GM19467 (cell line): ENCODE measurements around the gene RERE.

Experiments used
- ATAC-seq: cut with Tn5 transposase; IDR thresholded peaks from one replicate; pipeline ENCODE4 v1.9.1; 2021; ENCODE audit warnings: mild to moderate bottlenecking, moderate library complexity; ENCODE audit not compliant: unreplicated experiment

RERE gene

DNA sequence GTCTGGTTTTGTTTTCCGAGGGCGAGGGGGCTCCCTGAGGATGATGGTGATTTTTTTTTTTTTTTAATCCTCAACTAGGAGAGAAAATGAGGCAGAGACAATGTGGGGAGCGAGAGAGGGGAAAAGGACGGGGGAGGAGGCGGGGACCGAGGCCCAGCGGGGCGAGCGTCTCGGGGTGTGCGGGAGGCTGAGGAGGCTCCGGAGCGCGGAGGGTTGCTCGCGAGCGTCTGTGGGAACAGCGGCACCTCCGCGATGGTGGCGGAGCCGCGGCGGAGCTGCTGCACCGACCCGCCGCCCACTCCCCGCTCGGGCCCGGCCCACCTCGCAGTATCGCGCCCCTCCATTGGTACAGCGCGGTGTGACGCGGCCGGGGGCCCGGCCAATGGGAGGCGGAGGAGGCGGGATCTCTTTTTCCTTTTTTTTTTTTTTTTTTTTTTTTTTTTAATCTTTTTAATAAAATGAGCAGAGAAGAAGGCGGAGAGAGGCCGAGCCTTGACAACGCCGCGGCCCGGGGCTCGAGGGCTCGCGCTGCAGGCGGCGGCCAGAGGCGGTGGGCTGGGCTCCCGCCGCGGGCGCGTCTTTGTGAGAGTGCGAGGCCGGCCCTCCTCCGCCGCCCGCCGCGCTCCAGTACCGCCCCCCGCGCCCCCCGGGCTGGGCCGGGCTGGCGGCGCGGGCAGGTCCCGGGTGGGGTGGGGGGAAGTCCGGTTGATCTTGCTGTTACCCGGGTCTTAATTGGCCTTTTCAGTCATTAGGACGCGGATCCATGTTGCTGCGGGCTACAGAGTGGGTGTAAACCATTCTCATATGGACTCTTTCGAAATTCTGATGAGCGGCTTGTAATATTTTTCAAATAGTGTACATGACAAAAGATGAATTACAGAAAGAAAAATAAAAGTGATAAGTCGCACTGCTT, at the start of gene RERE:
RERE (minus strand) TSS at position 229 of the 913 bp plus-strand sequence.
- peak; percentile 94 for ATAC-seq

DNA sequence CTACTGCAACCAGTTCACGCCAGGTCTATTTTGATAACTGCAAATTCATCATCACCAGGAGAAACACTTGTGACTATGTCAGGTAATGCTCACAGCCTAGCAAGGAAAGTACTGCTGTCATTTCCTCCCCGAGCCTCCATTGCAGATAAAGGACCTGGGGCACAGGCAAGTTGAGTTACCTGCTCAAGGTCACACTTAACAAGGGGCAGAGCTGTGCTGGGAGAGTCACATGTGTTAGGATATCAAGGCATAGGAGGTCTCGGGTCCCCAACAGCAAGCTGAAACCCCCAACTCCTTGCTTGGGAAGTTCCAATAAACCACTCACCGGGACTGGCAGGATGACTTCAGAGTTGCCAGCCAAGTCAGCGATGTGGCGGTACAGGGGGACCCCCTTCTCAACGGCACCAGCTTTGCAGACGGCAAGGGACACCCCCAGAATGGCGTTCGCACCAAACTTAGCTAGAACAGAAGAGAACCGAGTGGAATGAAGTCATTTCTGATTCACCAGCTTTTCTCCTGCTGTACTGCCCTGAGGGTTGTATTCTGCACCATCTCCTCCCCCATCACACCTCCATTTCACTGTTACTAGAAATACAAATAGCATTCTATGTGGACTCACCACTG, 49.5 kb upstream of the RERE start:
- no peak for ATAC-seq

DNA sequence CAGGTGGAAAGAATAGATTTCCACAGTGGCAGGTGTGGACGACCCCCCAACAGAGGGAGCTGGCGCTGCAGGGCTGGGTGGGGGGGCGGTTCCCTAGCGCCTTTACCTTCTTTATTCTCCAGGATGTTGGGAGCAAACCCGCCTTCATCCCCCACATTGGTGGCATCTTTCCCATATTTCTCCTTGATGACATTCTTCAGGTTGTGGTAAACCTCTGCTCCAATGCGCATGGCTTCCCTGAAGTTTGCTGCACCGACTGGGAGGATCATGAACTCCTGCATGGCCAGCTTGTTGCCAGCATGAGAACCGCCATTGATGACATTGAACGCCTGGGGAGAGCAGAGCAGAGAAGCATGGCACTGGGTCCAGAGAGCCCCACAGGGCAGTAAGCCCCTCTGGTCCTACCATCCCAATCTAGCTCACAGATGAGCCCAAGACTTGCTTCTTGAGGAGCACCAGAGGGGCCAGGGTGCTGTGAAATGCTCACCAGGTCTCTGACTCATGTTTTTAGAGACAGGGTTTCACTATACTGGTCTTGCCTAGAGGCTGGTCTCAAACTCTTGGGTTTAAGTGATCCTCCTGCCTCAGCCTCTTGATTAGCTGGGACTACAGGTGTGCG, 48.8 kb upstream of the RERE start:
- ATAC-seq, result no peak

DNA sequence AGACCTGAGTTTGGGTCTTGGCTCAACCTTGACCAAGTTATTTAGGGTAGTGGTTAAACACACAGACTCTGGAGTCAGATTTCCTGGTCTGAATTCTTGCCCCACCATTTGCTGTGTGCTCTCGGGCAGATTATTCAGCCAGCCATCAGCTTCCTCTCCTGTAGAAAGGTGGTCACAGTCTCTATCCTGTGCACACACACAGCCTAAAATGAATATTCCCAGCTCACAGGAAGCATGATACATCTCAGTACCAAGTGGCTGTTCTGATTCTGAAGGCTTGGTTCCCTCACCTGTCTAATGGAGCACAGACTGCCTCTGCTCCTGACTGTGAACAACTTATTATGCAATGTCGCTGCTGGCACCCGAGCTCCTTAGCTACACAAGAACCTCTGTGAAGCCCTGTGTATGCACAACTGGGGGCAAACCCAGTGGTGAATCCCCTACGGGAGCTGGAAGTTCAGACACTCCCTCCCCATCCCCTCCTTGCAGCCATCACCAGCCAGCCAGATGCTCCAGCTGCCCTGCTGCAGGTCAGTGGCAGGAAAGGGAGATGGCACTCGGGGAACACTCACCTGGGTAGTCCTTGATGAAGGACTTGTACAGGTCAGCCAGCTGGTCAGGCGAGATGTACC, 47.4 kb upstream of the RERE start:
- no peak for ATAC-seq

DNA sequence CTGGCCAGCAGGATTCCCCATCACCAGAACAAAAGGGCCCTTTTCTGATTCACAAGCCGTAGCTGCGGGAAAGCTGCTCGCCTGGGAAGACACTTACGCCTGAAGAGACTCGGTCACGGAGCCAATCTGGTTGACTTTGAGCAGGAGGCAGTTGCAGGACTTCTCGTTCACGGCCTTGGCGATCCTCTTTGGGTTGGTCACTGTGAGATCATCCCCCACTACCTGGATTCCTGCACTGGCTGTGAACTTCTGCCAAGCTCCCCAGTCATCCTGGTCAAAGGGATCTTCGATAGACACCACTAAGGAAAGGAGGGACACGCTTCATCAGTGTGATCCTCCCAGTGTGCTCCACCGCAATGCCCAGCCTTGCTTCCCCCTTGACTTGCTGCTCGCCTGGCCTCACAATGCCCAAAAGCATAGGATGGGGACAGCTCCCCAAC, 46.4 kb upstream of the RERE start:
- no peak for ATAC-seq

DNA sequence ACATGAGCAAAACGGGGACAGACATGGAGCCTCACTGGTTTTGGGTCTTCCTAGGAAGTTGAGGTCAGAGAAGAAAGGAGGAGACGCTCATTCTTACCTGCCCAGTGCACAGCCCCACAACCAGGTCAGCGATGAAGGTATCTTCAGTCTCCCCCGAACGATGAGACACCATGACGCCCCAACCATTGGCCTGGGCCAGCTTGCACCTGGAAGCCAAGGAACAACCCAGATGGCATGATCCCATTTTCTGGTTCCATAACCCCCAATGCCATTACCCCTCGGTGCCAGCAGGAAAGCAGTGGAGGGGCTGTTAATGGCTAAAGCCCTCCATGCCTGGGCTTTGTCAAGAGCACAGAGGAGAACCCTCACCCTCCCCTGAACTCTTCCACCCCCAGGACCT, 45.7 kb upstream of the RERE start:
- ATAC-seq, result no peak

DNA sequence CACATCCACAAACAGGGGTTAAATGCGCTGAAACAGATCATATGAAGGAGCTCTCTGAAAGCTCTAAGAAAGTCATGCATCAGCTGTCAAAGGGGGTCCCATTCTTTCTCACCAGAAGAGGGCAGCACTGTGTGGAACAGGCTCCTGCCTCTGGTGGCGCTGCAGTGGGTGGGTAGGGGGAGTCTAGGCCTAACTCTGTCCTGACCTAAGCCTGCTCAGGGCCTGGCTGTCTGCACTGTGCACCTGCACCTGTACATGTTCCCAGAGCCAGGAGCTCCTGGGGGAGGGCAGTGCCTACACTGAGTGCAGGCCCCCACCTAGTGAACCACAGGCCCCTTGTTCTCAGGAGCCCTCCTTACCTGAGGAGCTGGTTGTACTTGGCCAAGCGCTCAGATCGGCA, 45.1 kb upstream of the RERE start:
- ATAC-seq, result no peak

DNA sequence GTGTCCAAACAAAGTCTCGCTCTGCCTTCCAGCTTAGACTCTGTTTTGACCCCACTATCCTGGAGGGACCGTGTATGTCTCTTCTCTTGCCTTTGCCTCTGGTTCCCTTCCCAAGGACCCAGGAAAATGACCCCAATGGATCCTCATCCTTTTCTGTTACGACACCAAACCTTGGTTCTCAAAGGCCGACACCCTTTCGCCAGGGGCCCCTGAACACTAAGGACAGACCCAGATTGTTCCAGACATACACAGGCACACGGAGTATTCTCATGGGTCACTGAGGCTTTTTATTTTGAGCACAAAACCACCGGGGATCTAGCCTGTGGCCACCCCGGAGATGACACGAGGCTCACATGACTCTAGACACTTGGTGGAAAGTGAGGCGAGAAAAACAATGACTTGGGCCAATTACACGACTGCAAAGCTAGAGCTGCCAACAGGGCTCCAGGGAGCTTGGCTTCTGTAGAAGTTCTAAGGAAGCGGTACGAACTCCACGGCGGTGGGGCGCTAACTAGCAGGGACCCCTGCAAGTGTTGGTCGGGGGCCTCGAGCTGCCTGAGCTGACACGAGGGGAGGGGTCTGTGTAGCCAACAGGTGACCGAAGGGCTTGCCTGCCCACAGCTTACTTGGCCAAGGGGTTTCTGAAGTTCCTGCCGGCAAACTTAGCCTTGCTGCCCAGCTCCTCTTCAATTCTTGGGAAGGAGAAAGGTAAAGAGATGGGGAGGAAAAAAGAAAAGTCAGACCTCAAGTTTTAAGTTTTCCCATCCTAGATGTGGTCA, 43.5 kb upstream of the RERE start:
- ATAC-seq, result no peak

DNA sequence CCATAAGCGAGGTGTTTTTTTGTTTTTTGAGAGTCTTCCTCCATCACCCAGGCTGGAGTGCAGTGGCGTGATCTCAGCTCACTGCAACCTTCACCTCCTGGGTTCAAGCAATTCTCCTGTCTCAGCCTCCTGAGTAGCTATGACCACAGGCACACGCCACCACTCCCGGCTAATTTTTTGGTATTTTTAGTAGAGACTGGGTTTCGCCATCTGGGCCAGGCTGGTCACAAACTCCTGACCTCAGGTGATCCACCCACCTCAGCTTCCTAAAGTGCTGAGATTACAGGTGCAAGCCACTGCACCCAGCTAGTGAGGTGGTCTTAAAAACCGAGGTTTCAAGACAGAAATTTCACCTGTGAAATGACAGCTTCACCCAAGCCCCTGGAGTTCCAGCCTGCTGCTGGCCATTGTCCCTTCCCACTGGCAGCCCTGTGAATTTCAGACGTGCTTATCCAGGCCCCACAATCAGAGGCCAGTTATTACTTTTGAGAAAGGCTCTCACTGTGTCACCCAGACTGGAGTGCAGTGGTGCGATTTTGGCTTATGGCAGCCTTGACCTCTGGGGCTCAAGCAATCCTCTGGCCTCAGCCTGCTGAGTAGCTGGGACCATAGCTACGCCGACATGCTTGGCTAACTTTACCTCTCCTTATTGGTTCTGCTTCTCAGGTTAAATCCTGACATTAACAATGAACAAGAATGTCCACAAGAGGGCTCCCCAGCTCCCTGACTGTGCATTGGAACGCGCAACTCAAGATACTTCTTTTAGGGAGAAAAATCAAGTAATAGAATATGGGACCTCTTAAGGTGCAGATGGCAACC, 41.7 kb upstream of the RERE start:
- ATAC-seq, result no peak

DNA sequence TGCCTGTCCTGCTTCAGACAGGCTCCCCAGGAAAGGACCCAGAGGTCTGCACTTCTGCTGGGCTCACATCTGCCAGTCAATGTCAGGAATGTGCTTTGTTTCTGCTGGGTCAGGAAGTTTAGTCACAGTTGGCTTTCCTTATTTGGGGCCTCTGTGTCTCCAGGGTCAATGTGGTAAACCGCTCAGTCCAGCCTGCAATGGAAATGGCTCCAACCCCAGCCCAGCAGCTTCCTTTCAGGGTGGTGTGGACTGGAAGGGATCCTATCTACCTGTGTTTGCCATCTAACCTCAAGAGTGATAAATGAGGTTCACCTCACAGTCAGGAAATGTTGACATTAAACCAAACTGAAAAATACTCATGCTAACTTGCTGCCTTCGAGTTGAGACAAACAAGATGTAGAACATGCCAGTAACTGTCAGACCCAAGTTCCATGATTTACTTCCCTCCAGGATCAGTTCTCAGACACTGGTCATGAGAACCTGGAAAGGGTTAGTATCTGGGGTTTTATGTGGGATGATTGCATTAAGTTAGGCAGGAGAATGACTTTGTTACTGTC, 40.8 kb upstream of the RERE start:
- no peak for ATAC-seq

DNA sequence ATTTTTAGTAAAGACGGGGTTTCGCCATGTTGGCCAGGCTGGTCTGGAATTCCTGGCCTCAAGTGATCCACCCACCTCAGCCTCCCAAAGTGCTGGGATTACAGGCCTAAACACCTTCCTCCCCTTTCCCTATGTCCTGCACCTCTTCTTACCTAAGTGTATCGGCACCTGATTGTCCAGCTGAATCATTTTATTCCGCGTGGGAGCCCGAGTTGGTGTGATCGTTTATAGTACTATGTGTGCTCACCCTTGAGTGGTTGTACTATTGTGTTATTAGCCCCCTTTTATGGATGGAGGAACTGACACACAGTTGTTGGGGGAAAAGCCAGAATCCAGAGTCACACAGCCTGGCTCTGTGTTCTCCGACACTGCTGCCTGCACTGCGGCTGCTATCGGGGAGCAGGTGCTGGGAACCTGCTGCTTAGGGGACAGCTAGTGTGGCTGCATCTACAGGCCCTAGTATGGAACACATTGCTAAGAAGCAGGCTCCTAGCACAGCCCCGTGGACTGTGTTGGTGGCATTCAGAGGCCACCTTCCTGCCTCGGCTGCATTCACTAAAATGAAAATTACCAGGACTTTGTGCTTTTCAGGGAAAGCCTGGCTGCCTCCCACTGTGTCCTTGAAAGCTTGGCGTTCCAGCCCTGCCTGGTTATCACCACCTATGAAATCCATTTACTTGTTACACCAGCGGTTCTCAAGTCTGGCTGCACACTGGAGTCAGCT, 39.4 kb upstream of the RERE start:
- ATAC-seq, result no peak

DNA sequence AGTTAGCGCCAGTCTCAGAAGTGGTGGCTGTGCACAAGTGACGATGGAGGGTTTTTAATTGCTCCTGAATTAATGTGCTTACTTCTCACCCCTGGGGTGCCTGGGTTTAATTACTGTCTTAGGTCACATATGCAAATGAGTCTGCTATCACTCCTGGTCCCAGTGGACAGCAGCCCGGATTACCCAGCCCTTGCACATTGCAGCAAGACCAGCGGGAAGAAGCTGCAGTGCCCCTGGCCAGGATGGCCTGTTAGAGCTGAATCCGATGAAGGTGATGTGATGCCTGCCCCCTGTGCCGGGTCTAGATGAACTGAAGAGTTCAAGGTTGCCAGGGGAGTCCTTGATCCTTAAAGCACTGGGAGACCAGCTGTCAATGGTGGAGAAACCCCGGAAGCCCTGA, 36.8 kb upstream of the RERE start:
- ATAC-seq, result no peak

DNA sequence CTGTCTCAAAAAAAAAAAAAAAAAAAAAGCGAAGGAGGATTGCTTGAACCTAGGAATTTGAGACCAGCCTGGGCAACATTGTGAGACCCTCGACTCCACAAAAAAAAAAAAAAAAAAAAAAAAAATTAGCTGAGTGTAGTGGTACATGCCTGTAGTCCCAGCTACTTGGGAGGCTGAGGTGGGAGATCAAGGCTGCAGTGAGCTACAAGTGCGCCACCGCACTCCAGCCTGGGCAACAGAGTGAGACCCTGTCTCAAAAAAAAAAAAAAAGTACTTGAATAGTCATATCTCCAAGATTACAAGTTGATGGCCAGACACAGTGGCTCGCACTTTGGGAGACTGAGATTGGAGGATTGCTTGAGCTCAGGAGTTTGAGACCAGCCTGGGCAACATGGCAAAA, 33.6 kb upstream of the RERE start:
- no peak for ATAC-seq

DNA sequence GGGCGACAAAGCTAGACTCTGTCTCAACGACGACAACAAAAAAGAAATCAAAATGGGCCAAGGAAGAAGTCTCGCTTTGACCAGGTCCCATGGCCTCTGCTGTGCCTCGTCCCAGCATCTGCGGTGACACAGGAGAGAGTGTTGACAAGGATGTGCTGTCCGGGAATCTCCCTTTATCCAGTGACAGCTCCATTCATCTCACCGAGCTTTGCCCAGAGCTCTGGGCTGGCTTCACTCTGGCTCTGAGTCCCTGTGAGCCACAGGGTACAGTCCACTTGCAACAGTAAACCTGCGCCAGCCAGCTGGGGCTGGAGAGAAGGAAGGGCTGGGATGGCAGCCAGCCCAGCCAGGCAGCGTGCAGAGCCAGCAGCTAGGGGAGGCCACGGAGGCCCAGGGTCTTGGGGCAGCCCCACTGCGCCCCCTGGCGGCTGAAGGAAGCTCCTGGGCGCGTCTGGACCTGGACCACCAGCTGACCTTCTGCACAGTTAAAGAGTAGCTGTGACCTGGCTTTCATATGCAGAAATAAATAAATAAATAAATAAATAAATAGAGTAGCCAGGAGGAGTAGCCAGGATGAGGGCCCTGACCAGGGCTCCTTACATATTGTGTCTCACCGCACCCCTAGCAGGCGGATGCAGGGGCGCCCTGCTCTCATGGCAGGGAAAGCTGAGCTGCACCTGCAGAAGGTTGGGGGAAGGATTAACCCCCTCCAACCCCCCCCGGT, 31.4 kb upstream of the RERE start:
- no peak for ATAC-seq

DNA sequence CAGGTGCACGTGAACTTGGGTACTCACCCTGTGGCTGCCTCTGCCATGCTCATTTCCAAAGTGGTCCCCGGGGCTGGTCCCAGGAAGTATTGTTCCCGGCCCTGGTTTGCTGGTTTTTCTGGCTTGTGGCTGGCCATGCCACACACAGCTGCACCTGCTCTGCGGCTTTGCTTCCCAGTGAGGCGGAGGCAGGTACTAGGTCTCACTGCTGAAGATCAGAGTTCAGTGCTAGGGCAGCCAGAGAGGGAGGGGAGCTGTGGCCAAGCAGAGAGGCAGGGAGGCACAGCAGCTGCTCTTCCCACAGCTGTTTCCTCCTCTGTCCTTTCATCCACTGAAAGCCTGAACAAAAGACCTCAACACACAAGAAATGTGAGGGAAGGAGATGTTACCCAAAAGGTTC, 30.6 kb upstream of the RERE start:
- no peak for ATAC-seq

DNA sequence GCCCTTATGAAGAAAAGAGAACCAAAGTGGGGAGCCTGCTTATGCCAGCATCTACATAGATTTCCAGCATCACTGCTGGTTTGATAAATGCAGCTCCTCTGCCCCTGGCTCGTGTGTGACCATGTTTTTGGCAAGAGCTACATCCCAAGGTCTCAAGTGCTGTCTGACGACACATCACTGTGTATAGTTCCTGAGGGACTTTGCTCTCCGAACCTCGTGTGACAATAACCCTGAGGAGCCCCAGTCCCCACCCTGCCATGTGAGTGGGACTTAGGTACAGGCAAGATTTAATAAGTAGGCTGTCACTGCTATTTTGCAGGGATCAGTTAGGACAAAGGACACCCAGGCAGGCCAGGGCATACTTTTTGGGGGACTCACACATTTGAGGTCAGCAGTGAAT, 28.8 kb upstream of the RERE start:
- no peak for ATAC-seq

DNA sequence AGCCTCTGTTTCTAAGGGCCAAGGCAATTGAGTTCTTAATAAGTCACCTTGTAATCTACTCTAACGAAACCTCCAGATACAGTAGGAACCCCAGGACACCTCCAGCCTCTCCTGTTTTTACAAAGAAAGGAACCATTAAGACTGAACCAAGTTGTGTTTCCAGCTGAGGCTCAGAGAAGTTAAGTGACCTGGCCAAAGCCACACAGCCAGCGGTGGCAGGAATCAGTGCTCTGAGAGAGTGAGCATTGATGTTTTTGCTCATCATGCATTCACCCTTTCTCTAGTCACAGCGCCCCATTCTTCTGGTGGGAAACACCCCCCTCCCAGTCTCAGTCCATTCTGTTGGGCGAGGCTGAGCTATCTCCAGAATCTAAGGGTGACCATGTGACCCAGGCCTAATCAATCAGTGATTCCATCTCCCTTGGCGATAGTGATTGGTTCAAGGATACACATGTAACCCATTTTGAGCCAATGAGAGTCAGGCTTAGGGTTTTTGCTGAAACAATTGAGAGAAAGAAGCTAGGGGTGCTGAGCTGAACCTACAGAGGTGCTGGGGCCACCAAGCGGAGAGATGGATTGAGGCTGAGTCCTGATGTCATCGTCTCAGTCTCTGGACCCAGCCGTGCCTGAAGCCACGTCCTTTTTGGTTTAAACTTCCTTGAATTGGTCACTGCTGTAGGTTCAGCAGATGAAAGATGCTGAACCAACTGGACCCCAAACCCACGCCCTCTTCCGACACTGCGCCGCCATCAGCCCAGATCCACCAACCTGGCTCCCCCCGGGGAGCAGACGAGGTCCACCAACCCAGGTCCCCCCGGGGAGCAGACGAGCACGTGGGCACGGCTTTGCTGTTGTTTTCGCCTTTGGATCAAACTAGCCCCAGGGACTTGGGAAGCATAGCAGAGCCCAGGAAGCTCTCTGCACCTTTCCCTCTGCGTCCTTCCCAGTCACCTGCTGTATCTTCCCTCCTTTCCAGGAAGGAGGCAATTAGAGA, 28.0 kb upstream of the RERE start:
- no peak for ATAC-seq
